H1 (cell line): Measurements from ENCODE around the gene SERPINB1. TPM values are rescaled to one million over a fixed set of nuclear protein-coding genes. Genes with fewer than 3 reads are reported as not detected.

Experiments used
- CTCF ChIA-PET: fragments of 300-600 bp; sonication (Branson Sonifier 250); formaldehyde crosslinking; loops from one replicate; lab custom pipeline; 2021; ENCODE audit not compliant: partially characterized antibody; lab: Charles Lee
- POLR2A ChIA-PET: fragments of 300-600 bp; sonication (Branson Sonifier 250); formaldehyde crosslinking; loops from one replicate; lab custom pipeline; 2021; ENCODE audit warnings: inconsistent platforms; ENCODE audit not compliant: partially characterized antibody; lab: Charles Lee
- DNase-seq, 2 experiments: peaks; one replicate each; pipeline versions ENCODE4 v3.0.0 to v3.0.0-alpha.2; 2010 to 2022; ENCODE audit warnings: low spot score in 2 of 2, low read depth in 1 of 2, mixed read lengths in 1 of 2
- FAIRE-seq: peaks from 2 replicates; lab custom pipeline; 2011; peaks lifted over from hg19 to GRCh38; lab: Jason Lieb, UNC
- H2AFZ ChIP-seq: 2 replicates; pipeline ENCODE4 v1.8.1; 2012; ENCODE audit warnings: low read length, inconsistent platforms
- H2AK5ac ChIP-seq: 2 replicates; pipeline ENCODE4 v1.6.1; 2013; ENCODE audit warnings: low read depth, low read length
- H2BK120ac ChIP-seq: replicated peaks from 2 replicates; pipeline ENCODE3; 2013; ENCODE audit warnings: low read depth, low read length, inconsistent platforms
- H2BK12ac ChIP-seq: 2 replicates; pipeline ENCODE4 v1.6.1; 2013; ENCODE audit warnings: low read depth, low read length
- H2BK15ac ChIP-seq: 2 replicates; pipeline ENCODE4 v1.6.1; 2013; ENCODE audit warnings: low read length
- H2BK20ac ChIP-seq: 2 replicates; pipeline ENCODE4 v1.6.1; 2013; ENCODE audit warnings: low read length
- H2BK5ac ChIP-seq: 2 replicates; pipeline ENCODE4 v1.6.1; 2013; ENCODE audit warnings: low read depth, low read length
- H3K14ac ChIP-seq: 2 replicates; pipeline ENCODE4 v1.6.1; 2013; ENCODE audit warnings: inconsistent platforms; ENCODE audit not compliant: insufficient read length
- H3K18ac ChIP-seq: 2 replicates; pipeline ENCODE4 v1.6.1; 2013; ENCODE audit warnings: low read length; ENCODE audit errors: extremely low read depth
- H3K23ac ChIP-seq: 2 replicates; pipeline ENCODE4 v1.6.1; 2013; ENCODE audit warnings: inconsistent platforms; ENCODE audit not compliant: insufficient read length
- H3K23me2 ChIP-seq: 2 replicates; pipeline ENCODE4 v1.6.1; 2013; ENCODE audit warnings: low read depth, low read length
- H3K27ac ChIP-seq: 2 replicates; pipeline ENCODE4 v1.6.1; 2011; ENCODE audit warnings: low read depth, low read length, inconsistent platforms
- H3K27me3 ChIP-seq, 4 experiments: replicated peaks in 1 of 4; 1 replicate in 1 of 4; 2 replicates in 3 of 4; pipeline versions ENCODE4 v1.6.1 to v1.8.1; 2011 to 2013; ENCODE audit warnings: low read length in 3 of 4, mild to moderate bottlenecking in 3 of 4, inconsistent platforms in 2 of 4, mixed read lengths in 2 of 4, moderate library complexity in 1 of 4; ENCODE audit not compliant: control insufficient read depth in 3 of 4, insufficient read depth in 3 of 4; ENCODE audit errors: extremely low read depth in 1 of 4
- H3K36me3 ChIP-seq, 4 experiments: 2 replicates each; pipeline versions ENCODE4 v1.6.1 to v1.8.1; 2011 to 2013; ENCODE audit warnings: mild to moderate bottlenecking in 4 of 4, low read length in 3 of 4, moderate library complexity in 2 of 4, control low read depth in 1 of 4, inconsistent platforms in 1 of 4; ENCODE audit not compliant: insufficient read depth in 4 of 4, control insufficient read depth in 2 of 4
- H3K4ac ChIP-seq: replicated peaks from 2 replicates; pipeline ENCODE3; 2013; ENCODE audit warnings: low read length, low read depth, mixed read lengths, inconsistent platforms; ENCODE audit not compliant: insufficient read length
- H3K4me1 ChIP-seq, 4 experiments: replicated peaks in 1 of 4; 1 replicate in 1 of 4; 2 replicates in 3 of 4; pipeline versions ENCODE4 v1.6.1 to v1.8.1; 2011 to 2013; ENCODE audit warnings: low read length in 3 of 4, inconsistent platforms in 2 of 4, mixed read lengths in 1 of 4; ENCODE audit not compliant: insufficient read depth in 4 of 4, control insufficient read depth in 3 of 4
- H3K4me2 ChIP-seq, 2 experiments: 2 replicates each; pipeline versions ENCODE4 v1.6.1 to v1.8.1; 2011 to 2013; ENCODE audit warnings: low read depth in 2 of 2, low read length in 2 of 2, control low read depth in 1 of 2, inconsistent platforms in 1 of 2, mild to moderate bottlenecking in 1 of 2; ENCODE audit not compliant: insufficient read depth in 1 of 2
- H3K4me3 ChIP-seq, 4 experiments: fragments of 200-600, 300-600 bp in 1 of 4; sonication (generic), shearing (Covaris generic), sonication (Bioruptor Twin) in 1 of 4; 2 replicates each; pipeline versions ENCODE4 v1.5.1 to v1.8.1; 2011 to 2016; ENCODE audit warnings: low read length in 4 of 4, low read depth in 3 of 4, control low read depth in 2 of 4, inconsistent platforms in 2 of 4, mild to moderate bottlenecking in 2 of 4, mixed read lengths in 1 of 4, moderate library complexity in 1 of 4; ENCODE audit not compliant: insufficient read depth in 2 of 4; ENCODE audit errors: extremely low read depth in 1 of 4
- H3K56ac ChIP-seq: replicated peaks from 2 replicates; pipeline ENCODE3; 2013; ENCODE audit warnings: low read depth, mild to moderate bottlenecking, mixed read lengths, low read length, inconsistent platforms; ENCODE audit not compliant: insufficient read length
- H3K79me1 ChIP-seq: 2 replicates; pipeline ENCODE4 v1.6.1; 2013; ENCODE audit warnings: low read depth, low read length, control low read depth
- H3K79me2 ChIP-seq, 2 experiments: 2 replicates each; pipeline versions ENCODE4 v1.6.1 to v1.8.1; 2012 to 2013; ENCODE audit warnings: low read length in 2 of 2, mild to moderate bottlenecking in 2 of 2, inconsistent platforms in 1 of 2; ENCODE audit not compliant: insufficient read depth in 2 of 2, control insufficient read depth in 1 of 2
- H3K9ac ChIP-seq, 4 experiments: replicated peaks in 1 of 4; 1 replicate in 1 of 4; 2 replicates in 3 of 4; pipeline versions ENCODE4 v1.6.1 to v1.8.1; 2011 to 2013; ENCODE audit warnings: low read depth in 3 of 4, low read length in 3 of 4, control low read depth in 2 of 4, mild to moderate bottlenecking in 2 of 4, moderate library complexity in 2 of 4, inconsistent platforms in 1 of 4; ENCODE audit errors: extremely low read depth in 1 of 4
- H3K9me3 ChIP-seq, 2 experiments: 2 replicates each; pipeline versions ENCODE4 v1.6.1 to v1.8.1; 2012 to 2013; ENCODE audit warnings: mild to moderate bottlenecking in 2 of 2, moderate library complexity in 2 of 2, control low read depth in 1 of 2, inconsistent platforms in 1 of 2, low read depth in 1 of 2, low read length in 1 of 2, mixed read lengths in 1 of 2; ENCODE audit not compliant: insufficient read depth in 2 of 2
- H4K20me1 ChIP-seq, 2 experiments: replicated peaks in 1 of 2; 2 replicates each; pipeline versions ENCODE3 to v1.8.1; 2011 to 2013; ENCODE audit warnings: inconsistent platforms in 2 of 2, low read length in 2 of 2, mild to moderate bottlenecking in 1 of 2; ENCODE audit not compliant: insufficient read depth in 2 of 2, control insufficient read depth in 1 of 2
- H4K5ac ChIP-seq: 2 replicates; pipeline ENCODE4 v1.6.1; 2013; ENCODE audit warnings: low read length, low read depth, mixed read lengths, inconsistent platforms; ENCODE audit not compliant: insufficient read length
- H4K8ac ChIP-seq: 2 replicates; pipeline ENCODE4 v1.8.0; 2013; ENCODE audit warnings: mild to moderate bottlenecking, moderate library complexity, low read length, inconsistent platforms; ENCODE audit not compliant: insufficient read depth; ENCODE audit errors: extremely low read depth
- H4K91ac ChIP-seq: replicated peaks from 2 replicates; pipeline ENCODE3; 2013; ENCODE audit warnings: low read length, mixed read lengths, inconsistent platforms; ENCODE audit not compliant: insufficient read length
- CHD1 ChIP-seq: IDR thresholded peaks from 2 replicates; pipeline ENCODE4 v1.6.1; 2012; ENCODE audit warnings: low read depth, low read length, improper control_type of control experiment
- CHD2 ChIP-seq: IDR thresholded peaks from 2 replicates; pipeline ENCODE4 v1.6.1; 2012; ENCODE audit warnings: low read length, improper control_type of control experiment
- JUN ChIP-seq: IDR thresholded peaks from 2 replicates; pipeline ENCODE4 v1.6.1; 2011; ENCODE audit warnings: low read depth, mild to moderate bottlenecking, improper control_type of control experiment, low read length
- JUND ChIP-seq: IDR thresholded peaks from 2 replicates; pipeline ENCODE4 v1.6.1; 2011; ENCODE audit warnings: mild to moderate bottlenecking, improper control_type of control experiment, low read length
- KDM5A ChIP-seq: fragments of 200-600 bp; IDR thresholded peaks from 2 replicates; pipeline ENCODE4 v1.7.1; 2012; ENCODE audit warnings: mild to moderate bottlenecking, low read length, inconsistent platforms, mixed read lengths
- MAX ChIP-seq: IDR thresholded peaks from 2 replicates; pipeline ENCODE4 v1.6.1; 2012; ENCODE audit warnings: inconsistent platforms
- NRF1 ChIP-seq: IDR thresholded peaks from 2 replicates; pipeline ENCODE4 v1.6.1; 2011; ENCODE audit warnings: mild to moderate bottlenecking, low read depth, low read length, improper control_type of control experiment
- RNF2 ChIP-seq: fragments of 200-900, 300-1000 bp; sonication (generic); IDR thresholded peaks from 2 replicates; pipeline ENCODE4 v1.7.1; 2016; ENCODE audit warnings: borderline replicate concordance, low read depth, mild to moderate bottlenecking, antibody characterized with exemption, low read length; ENCODE audit not compliant: poor library complexity, severe bottlenecking; ENCODE audit errors: missing control alignments
- RXRA ChIP-seq: IDR thresholded peaks from 2 replicates; pipeline ENCODE4 v1.6.1; 2011; ENCODE audit warnings: low read depth, mild to moderate bottlenecking, low read length, moderate library complexity; ENCODE audit not compliant: insufficient read depth
- SIN3A ChIP-seq, 2 experiments: IDR thresholded peaks in 1 of 2; conservative IDR thresholded peaks in 1 of 2; 2 replicates each; pipeline ENCODE4 v1.6.1; 2011 to 2012; ENCODE audit warnings: low read length in 2 of 2, improper control_type of control experiment in 1 of 2, low read depth in 1 of 2, mild to moderate bottlenecking in 1 of 2
- SP1 ChIP-seq: IDR thresholded peaks from 2 replicates; pipeline ENCODE4 v1.6.1; 2011; ENCODE audit warnings: low read depth, low read length
- SP4 ChIP-seq: IDR thresholded peaks from 2 replicates; pipeline ENCODE4 v1.6.1; 2012; ENCODE audit warnings: low read length, inconsistent platforms
- SRF ChIP-seq: IDR thresholded peaks from 2 replicates; pipeline ENCODE4 v1.6.1; 2011; ENCODE audit warnings: mild to moderate bottlenecking, low read depth, low read length, moderate library complexity
- TBP ChIP-seq: IDR thresholded peaks from 2 replicates; pipeline ENCODE4 v1.6.1; 2011; ENCODE audit warnings: low read depth, low read length, improper control_type of control experiment
- TCF12 ChIP-seq: IDR thresholded peaks from 2 replicates; pipeline ENCODE4 v1.6.1; 2011; ENCODE audit warnings: low read depth, mild to moderate bottlenecking, low read length
- WGBS, 2 experiments: shearing (Covaris generic) in 1 of 2; methylation state at CpG; one replicate each; pipeline versions ENCODE4 v1.1.6 to v1.1.7; 2013 to 2015; ENCODE audit warnings: low lambda C conversion rate in 2 of 2, mixed read lengths in 2 of 2, inconsistent platforms in 1 of 2, low coverage in 1 of 2, missing lambda C conversion rate in 1 of 2; ENCODE audit not compliant: insufficient replicate concordance in 2 of 2, insufficient coverage in 1 of 2, insufficient read length in 1 of 2; ENCODE audit errors: extremely low coverage in 1 of 2, missing lambda C conversion rate in 1 of 2; 5-methylcytosine and 5-hydroxymethylcytosine counted together
- polyA plus RNA-seq, 7 experiments: library from polyadenylated mRNA; depleted of rRNA in 3 of 7; stranded (reverse) in 5 of 7; unstranded in 2 of 7; fragments of >200 nt in 5 of 7; fragments of 200-250 nt in 2 of 7; gene quantifications; 1 replicate in 5 of 7; 2 replicates in 1 of 7; 4 replicates in 1 of 7; pipeline versions ENCODE4 v1.2.1 to v1.2.3, GENCODE V29; 2011 to 2013; ENCODE audit warnings: missing spikeins in 2 of 7, mixed read lengths in 2 of 7
- total RNA-seq: library from RNA; stranded (reverse); fragmentation: NEBNext Ultra II Directional; extraction: Animal tissue kit (Norgen Biotek cat#: 25700); gene quantifications from 2 replicates; pipeline ENCODE4 v1.2.1, GENCODE V29; 2021

Gene SERPINB1
- total and polyA plus RNA-seq, 2 of the 8 experiments (the other 6 are each of a cell fraction or from before 2014, with no cell fraction given) = 8.1 to 17.3 TPM

GRCh38 chr6:2810092-2810671 is 31.5 kb downstream of the SERPINB1 start:
- Histone ChIP-seq H2BK15ac (no peak overlapping the region), H3K18ac (no peak overlapping the region), H3K4me1 (no peaks in the 10 kb centered on the region), H3K56ac (no peak overlapping the region), H4K20me1 (no peaks in the 10 kb centered on the region), H3K79me2 (no peaks in the 10 kb centered on the region), H2BK12ac (no peak overlapping the region), H2BK20ac (no peak overlapping the region), H3K4me3 (no peak overlapping the region), H3K4ac (no peak overlapping the region), H3K79me1 (no peaks in the 10 kb centered on the region), H3K23ac (no peak overlapping the region), H2BK120ac (no peak overlapping the region), H4K91ac (no peak overlapping the region), H3K14ac (no peak overlapping the region), H3K9ac (no peak overlapping the region), H3K27ac (no peak overlapping the region), H2BK5ac (no peak overlapping the region), H3K36me3 (no peaks in the 10 kb centered on the region), H4K5ac (no peak overlapping the region), H3K9me3 (no peaks in the 10 kb centered on the region), H2AFZ (no peak overlapping the region), H3K23me2 (no peaks in the 10 kb centered on the region; the same call in 1 of the 2 replicates), H3K27me3 (no peaks in the 10 kb centered on the region), H2AK5ac (no peak overlapping the region), H3K4me2 (no peak overlapping the region), H4K8ac (no peak overlapping the region)
- DNase-seq (no peak), FAIRE-seq (no peak)
- WGBS, 2 experiments = 89% methylated on average over 9 of the region's 9 CpGs; no CpG with 5 or more reads in 1 of the 2 experiments
- ChIA-PET CTCF (interaction anchor here (1.2 to 1.6 kb wide), 2 partner anchors 19 to 29 kb away, joined by 3 to 6 read pairs; no protein-coding TSS in a partner anchor), POLR2A (no interaction called here)
- TF ChIP-seq SP1 (no peak), SP4 (no peak), CHD1 (no peak), NRF1 (no peak), MAX (no peak), JUN (no peak), RNF2 (no peak), TBP (no peak), RXRA (no peak), SRF (no peak), CHD2 (no peak), SIN3A (conservative IDR thresholded peaks at IDR 0.05 in 1 of 2, IDR thresholded peaks at IDR 0.05 in 1 of 2; ENCODE audit: low read depth in 1 of 2, low read length in 2 of 2) (no peak), KDM5A (no peak), JUND (no peak), TCF12 (no peak)
